Measurements from ENCODE around the gene PRMT3. TPM values are rescaled to one million over a fixed set of nuclear protein-coding genes. Genes with fewer than 3 reads are reported as not detected.
"Not testable (repeated sequence)": the region's sequence is repeated elsewhere in the genome, so short reads cannot be mapped to it uniquely, and the experiment has no call there.

Gene PRMT3
- total and polyA plus RNA-seq, 2 donors (not counting 1 experiment from before 2014, with no cell fraction given): 6.0 to 18.3 TPM

- no peak overlapping the region for H3K4me3 ChIP-seq (ENCODE audit: control extremely low read depth in 1 of 5, extremely low read depth in 1 of 5, insufficient read depth in 1 of 5, low read depth in 2 of 5, low read length in 4 of 5)
- no peaks in the 10 kb centered on the region for H4K20me1 ChIP-seq (ENCODE audit: control insufficient read depth, insufficient read depth, low read length, poor library complexity, severe bottlenecking)
- no peaks in the 10 kb centered on the region for H3K4me1 ChIP-seq (ENCODE audit: control insufficient read depth in 2 of 2, insufficient read depth in 2 of 2, low read length in 2 of 2)
- Mint-ChIP-seq H3K27me3 (no peaks in the 10 kb centered on the region), H3K9me3 (ENCODE audit: insufficient read depth) (peaks cover under 1% of the 10 kb centered on the region), H3K4me1 (no peaks in the 10 kb centered on the region), H3K27ac (no peak overlapping the region), H3K4me3 (no peak overlapping the region)
- intact Hi-C loops (cut with micrococcal nuclease): no loop called here
- H3K36me3 ChIP-seq (replicated peaks in 1 of 2; ENCODE audit: control extremely low read depth in 1 of 2, control insufficient read depth in 1 of 2, extremely low read depth in 1 of 2, insufficient read depth in 2 of 2, low read length in 1 of 2): no peaks in the 10 kb centered on the region
- H3K9ac ChIP-seq (ENCODE audit: low read length): no peak overlapping the region
- no peaks in the 10 kb centered on the region for H3K79me2 ChIP-seq (ENCODE audit: control insufficient read depth, insufficient read depth, low read length)
- H3K4me2 ChIP-seq (replicated peaks; ENCODE audit: low read depth, low read length, poor library complexity, severe bottlenecking): no peak overlapping the region
- 83% methylated on average over 2 of the region's 2 CpGs for WGBS (ENCODE audit: insufficient coverage)
- POLR2A ChIA-PET: no interaction called here
- peaks cover 0 to 8% (median 0%) of the 10 kb centered on the region in 3 donors for H3K9me3 ChIP-seq (ENCODE audit: control extremely low read depth in 1 of 3, control insufficient read depth in 2 of 3, insufficient read depth in 1 of 3, low read length in 2 of 3)
- H3K27ac ChIP-seq (ENCODE audit: low read length in 2 of 2): no peak overlapping the region
- DNase-seq: no peak
- no peaks in the 10 kb centered on the region for H3K27me3 ChIP-seq (replicated peaks in 1 of 4; ENCODE audit: control extremely low read depth in 1 of 4, control insufficient read depth in 3 of 4, insufficient read depth in 4 of 4, low read length in 3 of 4)
- no peak for TF ChIP-seq EZH2 (IDR thresholded peaks at IDR 0.05; ENCODE audit: borderline replicate concordance, insufficient read depth, low read depth, low read length, poor library complexity, severe bottlenecking)
- TF ChIP-seq CTCF (IDR thresholded peaks at IDR 0.05): no peak
- no peak for ATAC-seq (ENCODE audit: low read depth)
- no peak overlapping the region for H2AFZ ChIP-seq (ENCODE audit: insufficient read depth, low read depth, low read length, poor library complexity, severe bottlenecking)
- CTCF ChIA-PET: no interaction called here
Measured at GRCh38 chr11:20551096-20551495, 163.6 kb downstream of the PRMT3 start.

- H3K9me3 ChIP-seq (ENCODE audit: control extremely low read depth in 1 of 3, control insufficient read depth in 2 of 3, insufficient read depth in 1 of 3, low read length in 2 of 3): peaks cover 0 to 12% (median 0%) of the 10 kb centered on the region in 3 donors
- Mint-ChIP-seq H3K27ac (no peak overlapping the region), H3K27me3 (peaks cover 4% of the 10 kb centered on the region), H3K9me3 (ENCODE audit: insufficient read depth) (peaks cover 7% of the 10 kb centered on the region), H3K4me1 (no peaks in the 10 kb centered on the region), H3K4me3 (no peak overlapping the region)
- POLR2A ChIA-PET: no interaction called here
- no peak overlapping the region for H3K27ac ChIP-seq (ENCODE audit: low read length in 2 of 2)
- DNase-seq (no peak), ATAC-seq (ENCODE audit: low read depth) (no peak)
- no peaks in the 10 kb centered on the region for H3K4me1 ChIP-seq (ENCODE audit: control insufficient read depth in 2 of 2, insufficient read depth in 2 of 2, low read length in 2 of 2)
- no peak overlapping the region for H3K4me2 ChIP-seq (replicated peaks; ENCODE audit: low read depth, low read length, poor library complexity, severe bottlenecking)
- intact Hi-C loops (cut with micrococcal nuclease): no loop called here
- no peak overlapping the region for H3K4me3 ChIP-seq (ENCODE audit: control extremely low read depth in 1 of 5, extremely low read depth in 1 of 5, insufficient read depth in 1 of 5, low read depth in 2 of 5, low read length in 4 of 5)
- H3K79me2 ChIP-seq (ENCODE audit: control insufficient read depth, insufficient read depth, low read length): no peaks in the 10 kb centered on the region
- H2AFZ ChIP-seq (ENCODE audit: insufficient read depth, low read depth, low read length, poor library complexity, severe bottlenecking): no peak overlapping the region
- no peaks in the 10 kb centered on the region for H4K20me1 ChIP-seq (ENCODE audit: control insufficient read depth, insufficient read depth, low read length, poor library complexity, severe bottlenecking)
- WGBS (ENCODE audit: insufficient coverage): 70% methylated on average over 3 of the region's 3 CpGs
- TF ChIP-seq EZH2 (IDR thresholded peaks at IDR 0.05; ENCODE audit: borderline replicate concordance, insufficient read depth, low read depth, low read length, poor library complexity, severe bottlenecking) (no peak), CTCF (IDR thresholded peaks at IDR 0.05) (no peak)
- no peak overlapping the region for H3K9ac ChIP-seq (ENCODE audit: low read length)
- CTCF ChIA-PET: no interaction called here
- no peaks in the 10 kb centered on the region for H3K36me3 ChIP-seq (replicated peaks in 1 of 2; ENCODE audit: control extremely low read depth in 1 of 2, control insufficient read depth in 1 of 2, extremely low read depth in 1 of 2, insufficient read depth in 2 of 2, low read length in 1 of 2)
- H3K27me3 ChIP-seq (replicated peaks in 1 of 4; ENCODE audit: control extremely low read depth in 1 of 4, control insufficient read depth in 3 of 4, insufficient read depth in 4 of 4, low read length in 3 of 4): peaks cover 0 to 4% (median 0%) of the 10 kb centered on the region in 4 experiments
Measured at GRCh38 chr11:20555783-20556182, 168.3 kb downstream of the PRMT3 start.

GRCh38 chr11:20556396-20556795 is 168.9 kb downstream of the PRMT3 start:
- H3K36me3 ChIP-seq (replicated peaks in 1 of 2; ENCODE audit: control extremely low read depth in 1 of 2, control insufficient read depth in 1 of 2, extremely low read depth in 1 of 2, insufficient read depth in 2 of 2, low read length in 1 of 2); H3K27me3 ChIP-seq (replicated peaks in 1 of 4; ENCODE audit: control extremely low read depth in 1 of 4, control insufficient read depth in 3 of 4, insufficient read depth in 4 of 4, low read length in 3 of 4); H2AFZ ChIP-seq (ENCODE audit: insufficient read depth, low read depth, low read length, poor library complexity, severe bottlenecking); H3K9ac ChIP-seq (ENCODE audit: low read length); H3K4me3 Mint-ChIP-seq; H3K79me2 ChIP-seq (ENCODE audit: control insufficient read depth, insufficient read depth, low read length); intact Hi-C loops (cut with micrococcal nuclease); H3K27ac Mint-ChIP-seq; H3K9me3 Mint-ChIP-seq (ENCODE audit: insufficient read depth); CTCF ChIA-PET; H3K4me3 ChIP-seq (ENCODE audit: control extremely low read depth in 1 of 5, extremely low read depth in 1 of 5, insufficient read depth in 1 of 5, low read depth in 2 of 5, low read length in 4 of 5); H4K20me1 ChIP-seq (ENCODE audit: control insufficient read depth, insufficient read depth, low read length, poor library complexity, severe bottlenecking); H3K4me1 ChIP-seq (ENCODE audit: control insufficient read depth in 2 of 2, insufficient read depth in 2 of 2, low read length in 2 of 2); H3K4me1 Mint-ChIP-seq; DNase-seq; H3K4me2 ChIP-seq (replicated peaks; ENCODE audit: low read depth, low read length, poor library complexity, severe bottlenecking); H3K27ac ChIP-seq (ENCODE audit: low read length in 2 of 2); ATAC-seq (ENCODE audit: low read depth); POLR2A ChIA-PET; H3K27me3 Mint-ChIP-seq: not testable (repeated sequence)
- H3K9me3 ChIP-seq (ENCODE audit: control extremely low read depth in 1 of 3, control insufficient read depth in 2 of 3, insufficient read depth in 1 of 3, low read length in 2 of 3): peaks cover 0 to 12% (median 0%) of the 10 kb centered on the region in 3 donors
